Measurements from ENCODE around the gene GLT1D1.

The GLT1D1 gene

DNA sequence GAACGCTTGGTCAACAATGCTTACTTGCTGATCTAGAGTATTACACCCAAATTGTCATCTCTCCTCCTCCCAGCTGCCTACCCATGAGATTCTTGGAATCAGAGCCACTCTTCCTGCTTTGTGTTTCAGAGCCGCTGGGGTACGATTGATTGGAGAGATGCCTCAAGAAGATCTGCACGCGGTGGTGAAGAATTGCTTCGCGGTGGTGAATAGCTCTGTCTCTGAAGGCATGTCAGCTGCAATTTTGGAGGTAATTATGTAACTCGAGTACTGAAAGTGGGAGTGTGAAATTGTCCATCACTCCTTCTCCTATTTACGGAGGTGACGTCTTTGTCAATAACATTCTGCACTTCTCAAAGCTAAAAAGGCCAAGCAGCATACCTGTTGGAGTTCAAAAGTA lies 93.9 kb downstream of the GLT1D1 start:
- Histone ChIP-seq H3K27me3 (ENCODE audit: insufficient read depth, low read length) (no peaks in the 10 kb centered on the region), H3K36me3 (ENCODE audit: insufficient read depth, low read length) (no peaks in the 10 kb centered on the region), H2AFZ (ENCODE audit: low read depth, low read length) (no peak overlapping the region), H3K9me3 (ENCODE audit: low read length) (no peaks in the 10 kb centered on the region), H3K4me3 (ENCODE audit: low read length) (no peak overlapping the region), H3K4me1 (ENCODE audit: insufficient read depth, low read length) (no peaks in the 10 kb centered on the region)

DNA sequence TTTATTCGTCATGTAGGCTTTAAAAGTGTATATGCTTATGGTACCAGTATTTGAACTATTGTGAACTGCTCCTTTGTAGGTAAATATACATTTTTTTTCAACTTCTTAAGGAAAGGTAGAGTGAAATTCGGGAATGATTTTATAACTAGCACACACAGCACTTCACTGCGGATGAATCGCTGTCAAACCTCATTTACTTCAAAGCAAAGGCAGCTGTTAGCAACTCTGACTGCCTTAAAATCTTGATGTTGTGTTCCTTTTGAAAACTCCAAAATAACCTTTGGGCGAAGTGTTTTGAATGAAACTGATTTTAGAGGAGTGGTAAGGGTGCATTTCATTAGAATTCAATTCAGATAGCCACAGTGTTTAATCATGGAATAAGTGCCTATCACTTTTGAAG lies 95.8 kb downstream of the GLT1D1 start:
- H3K27me3 ChIP-seq (ENCODE audit: insufficient read depth, low read length) = no peaks in the 10 kb centered on the region
- no peaks in the 10 kb centered on the region for H3K4me1 ChIP-seq (ENCODE audit: insufficient read depth, low read length)
- no peaks in the 10 kb centered on the region for H3K9me3 ChIP-seq (ENCODE audit: low read length)
- no peak overlapping the region for H3K4me3 ChIP-seq (ENCODE audit: low read length)
- no peaks in the 10 kb centered on the region for H3K36me3 ChIP-seq (ENCODE audit: insufficient read depth, low read length)
- no peak overlapping the region for H2AFZ ChIP-seq (ENCODE audit: low read depth, low read length)

DNA sequence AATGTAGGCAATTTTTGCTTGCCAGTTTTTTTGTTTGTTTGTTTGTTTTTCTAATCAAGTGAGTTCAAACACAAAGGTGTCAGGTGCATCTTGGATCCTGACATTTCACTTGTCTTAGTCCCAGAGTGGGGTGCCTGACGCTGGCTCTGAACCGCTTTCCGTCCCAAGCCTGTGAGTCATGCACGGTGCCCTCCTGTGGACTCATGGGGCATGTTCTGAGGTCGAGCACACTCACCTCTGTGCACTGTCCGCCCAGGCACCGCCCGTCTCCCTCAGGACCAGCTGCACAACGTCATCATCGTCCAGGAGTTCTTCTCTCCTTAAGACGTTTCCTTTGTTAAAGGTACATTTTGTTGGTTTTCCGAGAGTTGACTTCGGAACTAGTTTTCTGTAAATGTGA lies 98.2 kb downstream of the GLT1D1 start:
- H3K9me3 ChIP-seq (ENCODE audit: low read length) = no peaks in the 10 kb centered on the region
- no peak overlapping the region for H3K4me3 ChIP-seq (ENCODE audit: low read length)
- H3K4me1 ChIP-seq (ENCODE audit: insufficient read depth, low read length) = no peaks in the 10 kb centered on the region
- no peak overlapping the region for H2AFZ ChIP-seq (ENCODE audit: low read depth, low read length)
- no peaks in the 10 kb centered on the region for H3K27me3 ChIP-seq (ENCODE audit: insufficient read depth, low read length)
- no peaks in the 10 kb centered on the region for H3K36me3 ChIP-seq (ENCODE audit: insufficient read depth, low read length)

DNA sequence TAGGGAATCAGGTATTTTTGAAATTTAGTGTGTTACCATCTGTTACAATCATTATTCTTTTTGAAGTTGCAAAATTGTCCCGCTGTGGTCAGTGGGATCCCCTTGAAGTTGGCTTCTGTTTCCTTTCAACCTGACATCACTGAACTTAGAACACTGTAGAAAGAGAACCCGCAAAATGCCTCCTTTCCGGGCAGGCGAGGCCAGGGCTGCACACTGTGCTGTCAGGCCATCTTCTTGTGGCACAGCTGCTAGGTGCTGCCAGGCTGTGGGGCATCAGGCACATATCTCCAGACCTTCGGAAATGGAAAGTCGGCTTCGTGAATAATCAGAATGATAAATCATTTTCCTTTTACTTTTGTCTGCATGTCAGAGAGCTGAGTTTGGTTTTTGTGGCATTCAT lies 103.5 kb downstream of the GLT1D1 start:
- H3K27me3 ChIP-seq (ENCODE audit: insufficient read depth, low read length) = no peaks in the 10 kb centered on the region
- no peaks in the 10 kb centered on the region for H3K36me3 ChIP-seq (ENCODE audit: insufficient read depth, low read length)
- H3K9me3 ChIP-seq (ENCODE audit: low read length) = no peaks in the 10 kb centered on the region
- no peak overlapping the region for H2AFZ ChIP-seq (ENCODE audit: low read depth, low read length)
- no peak overlapping the region for H3K4me3 ChIP-seq (ENCODE audit: low read length)
- no peaks in the 10 kb centered on the region for H3K4me1 ChIP-seq (ENCODE audit: insufficient read depth, low read length)

DNA sequence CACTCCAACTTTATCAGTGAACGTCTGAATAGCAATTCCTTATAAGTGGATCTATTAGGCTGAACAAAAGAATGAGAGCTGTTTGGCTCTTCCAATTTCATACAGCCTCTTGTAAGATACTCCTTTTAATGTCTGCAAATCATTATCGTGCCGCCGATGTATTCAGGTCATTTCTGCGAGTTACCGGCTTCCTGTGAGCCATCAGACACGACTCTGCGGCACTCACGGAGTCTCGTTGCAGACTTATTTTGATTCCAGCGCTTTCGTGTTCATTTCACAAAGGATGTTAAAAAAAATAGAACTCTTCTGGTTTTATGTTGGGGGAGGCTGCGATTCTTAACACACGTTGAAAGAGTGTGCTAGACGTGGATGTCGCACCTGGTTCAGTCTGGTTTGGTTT lies 106.6 kb downstream of the GLT1D1 start:
- Histone ChIP-seq H3K27me3 (ENCODE audit: insufficient read depth, low read length) (no peaks in the 10 kb centered on the region), H3K4me1 (ENCODE audit: insufficient read depth, low read length) (no peaks in the 10 kb centered on the region), H3K4me3 (ENCODE audit: low read length) (no peak overlapping the region), H2AFZ (ENCODE audit: low read depth, low read length) (no peak overlapping the region), H3K9me3 (ENCODE audit: low read length) (peaks cover 3% of the 10 kb centered on the region), H3K36me3 (ENCODE audit: insufficient read depth, low read length) (no peaks in the 10 kb centered on the region)

DNA sequence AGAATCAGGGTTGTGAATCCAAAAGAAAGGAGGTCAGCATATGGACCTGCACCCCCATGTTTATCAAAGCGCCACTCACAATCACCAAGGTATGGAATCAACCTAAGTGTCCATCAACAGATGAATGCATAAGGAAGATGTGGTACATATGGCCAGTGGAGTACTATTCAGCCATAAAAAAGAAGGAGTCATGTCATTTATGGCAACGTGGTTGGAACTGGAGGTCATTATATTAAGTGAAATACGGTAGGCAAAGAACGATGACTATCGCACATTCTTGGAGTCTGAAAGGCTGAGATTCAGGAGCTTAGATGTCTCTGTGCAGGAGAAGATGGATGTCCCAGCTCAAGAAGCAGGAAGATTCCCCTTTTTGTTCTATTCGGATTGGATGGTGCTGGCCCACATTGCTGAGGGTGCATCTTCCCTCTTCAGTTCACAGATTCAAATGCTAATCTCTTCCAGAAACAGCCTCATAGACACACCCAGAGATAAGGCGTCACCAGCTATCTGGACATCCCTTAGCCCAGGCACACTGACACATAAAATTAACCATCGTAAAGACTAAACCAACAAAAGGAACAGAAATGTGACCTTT lies 108.1 kb downstream of the GLT1D1 start:
- H2AFZ ChIP-seq (ENCODE audit: low read depth, low read length) = no peak overlapping the region
- no peaks in the 10 kb centered on the region for H3K4me1 ChIP-seq (ENCODE audit: insufficient read depth, low read length)
- H3K27me3 ChIP-seq (ENCODE audit: insufficient read depth, low read length) = no peaks in the 10 kb centered on the region
- no peaks in the 10 kb centered on the region for H3K36me3 ChIP-seq (ENCODE audit: insufficient read depth, low read length)
- peaks cover 3% of the 10 kb centered on the region for H3K9me3 ChIP-seq (ENCODE audit: low read length)
- H3K4me3 ChIP-seq (ENCODE audit: low read length) = no peak overlapping the region

DNA sequence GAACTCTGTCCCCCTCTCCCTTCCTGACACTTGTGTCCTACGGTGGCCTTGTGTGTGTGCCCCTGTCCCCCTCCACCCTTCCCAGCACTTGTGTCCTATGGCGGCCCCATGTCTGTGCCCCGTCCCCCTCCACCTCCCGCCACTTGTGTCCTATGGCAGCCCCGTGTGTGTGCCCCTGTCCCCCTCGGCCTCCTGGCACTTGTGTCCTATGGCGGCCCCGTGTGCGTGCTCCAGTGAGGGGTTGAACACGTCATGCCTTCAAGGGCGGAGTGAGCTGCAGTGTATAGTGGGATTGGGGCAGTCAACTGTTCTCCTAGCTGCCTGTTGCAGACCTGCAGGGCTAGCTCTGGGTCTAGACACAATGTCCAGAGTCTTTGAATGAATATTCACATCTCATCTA lies 108.7 kb downstream of the GLT1D1 start:
- H3K4me3 ChIP-seq (ENCODE audit: low read length) = no peak overlapping the region
- H3K4me1 ChIP-seq (ENCODE audit: insufficient read depth, low read length) = no peaks in the 10 kb centered on the region
- no peaks in the 10 kb centered on the region for H3K36me3 ChIP-seq (ENCODE audit: insufficient read depth, low read length)
- H2AFZ ChIP-seq (ENCODE audit: low read depth, low read length) = no peak overlapping the region
- no peaks in the 10 kb centered on the region for H3K27me3 ChIP-seq (ENCODE audit: insufficient read depth, low read length)
- H3K9me3 ChIP-seq (ENCODE audit: low read length) = peaks cover 3% of the 10 kb centered on the region

DNA sequence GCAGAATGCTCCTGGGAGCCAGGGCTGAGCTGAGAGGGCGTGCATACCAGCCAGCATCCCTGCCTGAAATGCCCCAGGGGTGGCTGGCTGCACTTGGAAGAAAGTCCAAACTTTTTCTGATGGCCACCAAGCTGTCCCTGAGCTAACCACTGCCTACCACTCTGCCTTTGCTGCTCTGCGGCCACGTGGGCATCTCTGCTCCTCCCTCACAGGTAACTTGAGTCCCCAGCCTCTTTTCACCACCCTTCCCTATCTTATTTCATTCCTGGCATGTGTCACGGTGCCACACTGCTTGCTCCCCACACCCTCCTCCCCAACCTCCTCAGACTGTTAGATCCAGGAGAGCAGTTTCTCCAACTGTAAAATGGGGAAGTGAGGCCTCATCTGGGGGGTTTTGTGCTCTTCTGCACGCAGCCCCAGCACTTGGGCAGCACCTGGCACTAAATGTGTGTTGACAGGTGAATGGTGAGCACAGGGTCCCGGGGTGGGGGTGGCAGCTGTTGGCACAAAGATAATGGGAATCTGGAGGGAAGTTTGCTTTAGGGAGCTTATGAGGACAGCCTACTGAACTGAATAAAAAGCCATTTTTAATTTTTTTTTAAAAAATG lies 113.0 kb downstream of the GLT1D1 start:
- no peaks in the 10 kb centered on the region for H3K36me3 ChIP-seq (ENCODE audit: insufficient read depth, low read length)
- no peaks in the 10 kb centered on the region for H3K27me3 ChIP-seq (ENCODE audit: insufficient read depth, low read length)
- no peak overlapping the region for H2AFZ ChIP-seq (ENCODE audit: low read depth, low read length)
- H3K4me3 ChIP-seq (ENCODE audit: low read length) = no peak overlapping the region
- peaks cover 3% of the 10 kb centered on the region for H3K9me3 ChIP-seq (ENCODE audit: low read length)
- H3K4me1 ChIP-seq (ENCODE audit: insufficient read depth, low read length) = peaks cover 12% of the 10 kb centered on the region

DNA sequence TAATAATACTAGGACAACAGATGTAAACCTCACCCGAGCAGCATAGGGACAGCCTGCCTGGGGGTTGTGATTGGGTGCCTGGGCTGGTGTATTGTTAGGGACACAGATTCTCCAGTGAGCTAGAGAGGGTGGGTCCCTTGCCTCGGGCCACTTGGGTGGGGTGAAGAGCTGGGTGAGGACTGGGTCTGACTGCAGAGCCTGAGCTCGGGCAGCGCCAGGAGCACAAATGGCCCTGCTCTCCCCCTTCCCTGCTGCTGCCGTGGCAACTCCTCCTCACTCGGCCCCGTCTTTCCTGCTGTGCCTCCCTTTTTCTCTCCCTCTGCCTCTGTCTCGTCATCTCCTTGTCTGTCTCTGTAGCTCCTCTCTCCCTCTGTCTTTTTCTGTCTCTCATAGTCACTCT lies 115.4 kb downstream of the GLT1D1 start:
- H3K4me3 ChIP-seq (ENCODE audit: low read length) = no peak overlapping the region
- H3K4me1 ChIP-seq (ENCODE audit: insufficient read depth, low read length) = peaks cover 18% of the 10 kb centered on the region
- no peaks in the 10 kb centered on the region for H3K27me3 ChIP-seq (ENCODE audit: insufficient read depth, low read length)
- H3K9me3 ChIP-seq (ENCODE audit: low read length) = peaks cover 3% of the 10 kb centered on the region
- no peaks in the 10 kb centered on the region for H3K36me3 ChIP-seq (ENCODE audit: insufficient read depth, low read length)
- no peak overlapping the region for H2AFZ ChIP-seq (ENCODE audit: low read depth, low read length)

DNA sequence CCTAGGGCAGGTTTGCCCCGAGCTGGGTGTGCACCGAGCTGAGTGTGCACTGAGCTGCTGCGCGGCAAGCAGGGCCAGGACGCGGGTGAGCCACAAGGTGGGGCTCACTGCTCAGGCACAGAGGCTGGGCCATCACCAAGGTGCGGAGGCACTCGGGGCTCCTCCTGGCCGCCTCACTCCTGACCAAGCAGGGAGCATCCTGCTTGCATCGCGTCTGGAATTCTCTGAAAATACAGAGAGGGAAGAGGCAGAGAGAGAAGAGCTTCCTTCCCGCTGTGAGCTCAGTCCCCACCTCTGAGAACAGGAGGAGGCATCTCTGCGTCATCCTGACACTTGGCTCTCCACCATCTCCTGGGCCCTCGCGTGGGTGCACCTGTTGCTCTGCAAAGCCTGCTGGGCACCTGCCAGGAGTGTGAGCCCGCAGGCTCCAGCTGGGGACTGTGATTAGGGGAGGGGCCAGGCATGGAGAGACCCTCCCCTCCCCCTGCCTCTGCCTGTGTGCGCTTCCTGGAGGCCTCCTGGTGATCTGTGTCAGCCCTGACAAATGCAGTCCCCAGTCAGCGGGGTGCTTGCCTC lies 116.3 kb downstream of the GLT1D1 start:
- peaks cover 18% of the 10 kb centered on the region for H3K4me1 ChIP-seq (ENCODE audit: insufficient read depth, low read length)
- no peaks in the 10 kb centered on the region for H3K27me3 ChIP-seq (ENCODE audit: insufficient read depth, low read length)
- H2AFZ ChIP-seq (ENCODE audit: low read depth, low read length) = no peak overlapping the region
- no peak overlapping the region for H3K4me3 ChIP-seq (ENCODE audit: low read length)
- peaks cover 3% of the 10 kb centered on the region for H3K9me3 ChIP-seq (ENCODE audit: low read length)
- no peaks in the 10 kb centered on the region for H3K36me3 ChIP-seq (ENCODE audit: insufficient read depth, low read length)

DNA sequence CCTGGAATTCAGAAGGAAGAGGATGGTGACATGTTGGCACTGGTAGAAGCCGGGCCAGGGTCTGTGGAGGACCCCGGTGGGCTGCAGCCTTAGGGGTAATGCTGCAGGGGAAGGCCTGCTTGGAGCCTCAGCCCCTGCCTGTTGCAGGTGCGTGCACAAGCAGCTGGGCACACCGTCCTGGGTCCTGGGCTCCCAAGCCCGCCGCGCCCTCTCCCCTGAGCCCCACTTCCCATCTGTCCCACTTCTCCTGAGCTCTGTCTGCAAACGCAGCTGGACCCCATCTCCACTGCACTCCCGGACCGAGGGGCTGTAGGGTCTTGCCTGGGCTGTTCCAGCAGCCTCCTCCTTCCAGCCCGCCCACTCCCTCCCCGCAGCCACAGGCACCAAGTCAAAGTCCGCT lies 116.8 kb downstream of the GLT1D1 start:
- Histone ChIP-seq H3K4me1 (ENCODE audit: insufficient read depth, low read length) (peaks cover 18% of the 10 kb centered on the region), H3K4me3 (ENCODE audit: low read length) (no peak overlapping the region), H3K27me3 (ENCODE audit: insufficient read depth, low read length) (no peaks in the 10 kb centered on the region)

DNA sequence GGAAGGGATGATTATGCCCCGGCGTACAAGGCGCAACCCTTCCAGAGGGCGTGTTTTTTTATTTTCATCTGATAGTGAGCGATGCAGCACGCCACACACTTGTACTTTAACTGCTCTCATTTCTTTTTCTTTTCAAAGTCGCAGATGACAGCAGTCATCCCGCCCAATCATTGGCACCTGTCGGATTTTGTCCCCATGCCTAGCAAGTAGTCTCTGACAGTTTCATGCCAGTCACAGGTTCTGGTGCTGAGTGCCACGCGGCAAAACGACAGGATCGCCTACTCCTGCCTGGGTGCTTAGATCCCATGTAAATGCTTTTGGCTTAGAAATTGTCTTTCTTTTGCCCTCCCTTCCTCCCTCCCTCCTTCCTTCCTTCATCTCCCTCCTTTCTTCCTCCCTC lies 117.7 kb downstream of the GLT1D1 start:
- no peaks in the 10 kb centered on the region for H3K27me3 ChIP-seq (ENCODE audit: insufficient read depth, low read length)
- H3K4me1 ChIP-seq (ENCODE audit: insufficient read depth, low read length) = peaks cover 18% of the 10 kb centered on the region
- no peak overlapping the region for H3K4me3 ChIP-seq (ENCODE audit: low read length)
- no peak overlapping the region for H2AFZ ChIP-seq (ENCODE audit: low read depth, low read length)
- H3K36me3 ChIP-seq (ENCODE audit: insufficient read depth, low read length) = no peaks in the 10 kb centered on the region
- H3K9me3 ChIP-seq (ENCODE audit: low read length) = no peaks in the 10 kb centered on the region

More for the DNA sequence above, 116.8 kb downstream of the GLT1D1 start:
- no peak overlapping the region for H2AFZ ChIP-seq (ENCODE audit: low read depth, low read length)
- H3K36me3 ChIP-seq (ENCODE audit: insufficient read depth, low read length) = no peaks in the 10 kb centered on the region
- no peaks in the 10 kb centered on the region for H3K9me3 ChIP-seq (ENCODE audit: low read length)

DNA sequence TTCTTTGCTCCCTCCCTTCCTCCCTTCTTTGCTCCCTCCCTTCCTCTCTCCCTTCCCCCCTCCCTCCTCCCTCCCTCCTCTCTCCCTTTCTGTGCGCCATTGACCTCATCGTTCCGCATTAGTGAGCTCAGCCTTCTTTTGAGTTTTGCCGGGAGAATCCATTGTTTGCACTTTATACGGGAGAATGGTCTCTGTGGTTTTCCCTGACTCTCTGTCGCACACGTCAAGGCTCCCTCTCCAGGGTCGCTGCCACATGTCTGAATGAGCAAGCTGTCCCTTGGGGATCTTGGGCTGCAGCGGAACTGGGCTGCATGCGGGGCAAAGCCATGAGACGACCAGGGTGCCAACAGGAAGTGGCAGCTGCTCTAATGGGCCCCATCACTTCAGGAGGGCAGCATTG lies 118.5 kb downstream of the GLT1D1 start:
- Histone ChIP-seq H3K4me1 (ENCODE audit: insufficient read depth, low read length) (peaks cover 18% of the 10 kb centered on the region), H3K36me3 (ENCODE audit: insufficient read depth, low read length) (no peaks in the 10 kb centered on the region), H3K27me3 (ENCODE audit: insufficient read depth, low read length) (no peaks in the 10 kb centered on the region), H3K4me3 (ENCODE audit: low read length) (no peak overlapping the region), H3K9me3 (ENCODE audit: low read length) (no peaks in the 10 kb centered on the region), H2AFZ (ENCODE audit: low read depth, low read length) (peak overlapping the region; percentile 62)

Data from neuron (in vitro differentiated cells).